ENCODE results near the gene MEAF6. TPM values are rescaled to one million over a fixed set of nuclear protein-coding genes. Genes with fewer than 3 reads are reported as not detected.
A peak's percentile ranks its signal among the peaks of the same experiment; 100 is the strongest.

Gene MEAF6
- total RNA-seq, 1 experiment from 2014 or later, result 72.0 TPM

GRCh38 chr1:37495875-37496274 lies 18.7 kb downstream of the MEAF6 start:
- H3K27me3 Mint-ChIP-seq (ENCODE audit: insufficient read depth, unreplicated experiment), result no peaks in the 10 kb centered on the region
- no peaks in the 10 kb centered on the region for H3K9me3 Mint-ChIP-seq (ENCODE audit: unreplicated experiment)
- H3K4me3 Mint-ChIP-seq (ENCODE audit: unreplicated experiment), result no peak overlapping the region
- peaks cover 7% of the 10 kb centered on the region for H3K4me1 Mint-ChIP-seq (ENCODE audit: insufficient read depth, unreplicated experiment)
- TF ChIP-seq CTCF (IDR thresholded peaks at IDR 0.05; ENCODE audit: unreplicated experiment), result no peak
- no peak overlapping the region for H3K27ac Mint-ChIP-seq (ENCODE audit: low read depth, unreplicated experiment)
- intact Hi-C loops (cut with micrococcal nuclease), result no loop called here
- POLR2A ChIA-PET, result interaction anchor here (1.1 to 3.4 kb wide), 8 partner anchors 8 to 100 kb away, joined by 4 to 16 read pairs (median 6); partner anchors contain the start of genes GNL2, MEAF6 and ZC3H12A
- DNase-seq (ENCODE audit: unreplicated experiment), result no peak
- CTCF ChIA-PET, result interaction anchor here (0.6 to 13.0 kb wide), 6 partner anchors 9 to 979 kb away, joined by 3 to 234 read pairs (median 5); partner anchors contain the start of gene SNIP1
- no TSS peak for BruUV-seq (replicated peaks)
- peaks cover 74% of the 10 kb centered on the region for H3K36me3 Mint-ChIP-seq (ENCODE audit: insufficient read depth, unreplicated experiment)

GRCh38 chr1:37493336-37494098 lies 21.0 kb downstream of the MEAF6 start:
- no peak for TF ChIP-seq CTCF (IDR thresholded peaks at IDR 0.05; ENCODE audit: unreplicated experiment)
- CTCF ChIA-PET, result interaction anchor here (1.4 to 13.0 kb wide), 2 partner anchors 40 to 188 kb away, joined by 3 to 234 read pairs; no protein-coding TSS in a partner anchor
- no peak for DNase-seq (ENCODE audit: unreplicated experiment)
- Mint-ChIP-seq H3K9me3 (ENCODE audit: unreplicated experiment) (no peaks in the 10 kb centered on the region), H3K27me3 (ENCODE audit: insufficient read depth, unreplicated experiment) (no peaks in the 10 kb centered on the region), H3K4me3 (ENCODE audit: unreplicated experiment) (no peak overlapping the region), H3K4me1 (ENCODE audit: insufficient read depth, unreplicated experiment) (no peaks in the 10 kb centered on the region), H3K27ac (ENCODE audit: low read depth, unreplicated experiment) (no peak overlapping the region), H3K36me3 (ENCODE audit: insufficient read depth, unreplicated experiment) (peaks cover 64% of the 10 kb centered on the region)
- POLR2A ChIA-PET, result no interaction called here
- intact Hi-C loops (cut with micrococcal nuclease), result no loop called here
- TSS peak; percentile 53 for BruUV-seq (replicated peaks)

DNA sequence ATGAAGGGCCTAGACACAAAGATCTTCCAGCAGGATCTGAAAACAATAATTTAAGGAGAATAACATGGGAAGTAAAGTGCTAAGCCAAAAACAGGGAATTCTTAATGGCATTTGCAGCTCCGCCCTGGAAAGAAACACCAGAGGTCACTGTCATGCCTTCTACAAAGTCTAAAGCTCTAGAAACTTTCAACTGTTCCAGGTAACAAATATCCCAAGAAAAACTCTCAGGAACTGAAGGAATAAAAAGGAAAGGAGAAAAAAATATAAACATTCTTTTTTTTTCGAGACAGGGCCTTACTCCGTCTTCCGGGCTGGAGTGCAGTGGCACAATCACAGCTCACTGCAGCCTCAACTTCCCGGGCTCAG lies 27.0 kb downstream of the MEAF6 start:
- peaks cover 69% of the 10 kb centered on the region for H3K36me3 Mint-ChIP-seq (ENCODE audit: insufficient read depth, unreplicated experiment)
- H3K27me3 Mint-ChIP-seq (ENCODE audit: insufficient read depth, unreplicated experiment), result no peaks in the 10 kb centered on the region
- H3K9me3 Mint-ChIP-seq (ENCODE audit: unreplicated experiment), result no peaks in the 10 kb centered on the region
- intact Hi-C loops (cut with micrococcal nuclease), result loop anchor here (1.0 kb wide), 1 partner anchor 32 kb away; no protein-coding TSS in a partner anchor
- no peak overlapping the region for H3K4me3 Mint-ChIP-seq (ENCODE audit: unreplicated experiment)
- H3K27ac Mint-ChIP-seq (ENCODE audit: low read depth, unreplicated experiment), result peak overlapping the region; percentile 37
- ChIA-PET CTCF (interaction anchor here (0.6 to 13.0 kb wide), 28 partner anchors 9 to 986 kb away, joined by 3 to 234 read pairs (median 5); partner anchors contain the start of genes MEAF6 and ZC3H12A), POLR2A (interaction anchor here (0.6 to 4.7 kb wide), 12 partner anchors 9 to 49 kb away, joined by 3 to 138 read pairs (median 5); partner anchors contain the start of genes MEAF6 and ZC3H12A)
- no peak for DNase-seq (ENCODE audit: unreplicated experiment)
- H3K4me1 Mint-ChIP-seq (ENCODE audit: insufficient read depth, unreplicated experiment), result peaks cover 20% of the 10 kb centered on the region
- BruUV-seq (replicated peaks), result no TSS peak
- TF ChIP-seq CTCF (IDR thresholded peaks at IDR 0.05; ENCODE audit: unreplicated experiment), result no peak
